OCI-LY7 (cell line): Measurements from ENCODE around the gene ENOSF1.

Experiments used
- CTCF ChIP-seq: fragments of 200-600 bp; sonication (generic); conservative IDR thresholded peaks from 2 replicates; pipeline ENCODE4 v1.5.1; 2014; ENCODE audit warnings: mild to moderate bottlenecking, antibody characterized with exemption, low read length, moderate library complexity, mixed read lengths
- EZH2phosphoT487 ChIP-seq: fragments of 200-600 bp; sonication (generic); IDR thresholded peaks from 2 replicates; pipeline ENCODE4 v1.6.1; 2018; ENCODE audit warnings: low read depth, borderline replicate concordance, mild to moderate bottlenecking, mixed run types, antibody characterized with exemption, low read length, moderate library complexity, mixed read lengths

- TF ChIP-seq CTCF, result peak; percentile 77
- TF ChIP-seq EZH2phosphoT487, result no peak
These were observed 88.4 kb downstream of the ENOSF1 start for GRCh38 chr18:623761-624620.
